Activated T-cell treated with anti-CD3 and anti-CD28 coated beads, Interleukin-2, amount 50 U/mL, for 48 hours (primary cell): Measurements from ENCODE around the gene KIR3DL1.
"Not testable (repeated sequence)": the region's sequence is repeated elsewhere in the genome, so short reads cannot be mapped to it uniquely, and the experiment has no call there.

Source experiments
- DNase-seq, 2 experiments: peaks; one replicate each; pipeline ENCODE4 v3.0.0-alpha.2; 2020

The KIR3DL1 gene

DNA sequence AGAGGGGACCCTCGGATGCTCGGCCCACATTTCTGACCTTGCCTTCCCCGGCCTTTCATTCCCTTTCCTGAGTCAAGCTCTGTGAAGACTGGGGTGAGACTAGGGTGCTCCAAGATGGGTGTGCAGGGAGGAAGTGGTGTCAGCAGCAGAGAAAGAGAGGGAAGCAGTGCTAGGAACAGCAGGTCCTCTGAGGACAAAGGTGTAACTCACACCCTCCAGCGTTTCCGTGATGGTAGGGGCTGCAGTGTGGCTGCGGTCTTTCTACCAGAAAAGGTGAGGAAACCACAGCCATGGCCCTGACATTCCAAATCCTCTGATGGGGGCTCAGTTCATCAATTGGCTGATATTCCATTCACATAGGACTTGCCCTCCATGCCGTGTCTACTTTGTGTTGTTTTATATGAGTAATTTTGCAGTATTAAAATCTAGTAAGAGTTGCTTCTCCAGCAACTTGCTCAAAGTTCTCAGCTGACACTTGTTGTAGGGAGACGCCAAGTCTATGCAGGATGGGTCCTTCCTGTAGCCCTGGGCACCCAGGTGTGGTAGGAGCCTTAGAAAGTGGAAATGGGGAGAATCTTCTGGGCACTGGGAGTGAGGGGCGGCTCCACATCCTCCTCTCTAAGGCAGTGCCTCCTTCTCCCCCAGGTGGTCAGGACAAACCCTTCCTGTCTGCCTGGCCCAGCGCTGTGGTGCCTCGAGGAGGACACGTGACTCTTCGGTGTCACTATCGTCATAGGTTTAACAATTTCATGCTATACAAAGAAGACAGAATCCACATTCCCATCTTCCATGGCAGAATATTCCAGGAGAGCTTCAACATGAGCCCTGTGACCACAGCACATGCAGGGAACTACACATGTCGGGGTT lies 1.6 kb downstream of the KIR3DL1 start:
- no peak for DNase-seq

DNA sequence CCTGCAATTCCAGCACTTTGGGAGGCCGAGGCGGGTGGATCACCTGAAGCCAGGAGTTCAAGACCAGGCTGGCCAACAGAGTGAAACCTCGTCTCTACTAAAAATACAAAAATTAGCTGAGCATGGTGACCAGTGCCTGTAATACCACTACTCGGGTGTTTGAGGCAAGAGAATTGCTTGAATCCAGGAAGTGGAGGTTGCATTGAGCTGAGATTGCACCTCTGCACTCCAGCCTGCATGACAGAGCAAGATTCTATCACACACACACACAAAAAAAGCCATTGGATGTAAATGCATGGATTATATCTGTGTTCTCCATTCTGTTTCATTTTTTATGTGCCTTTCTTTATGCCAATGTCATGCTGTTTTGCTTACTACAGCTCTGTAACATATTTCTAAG lies 8.1 kb downstream of the KIR3DL1 start:
- DNase-seq = not testable (repeated sequence)

DNA sequence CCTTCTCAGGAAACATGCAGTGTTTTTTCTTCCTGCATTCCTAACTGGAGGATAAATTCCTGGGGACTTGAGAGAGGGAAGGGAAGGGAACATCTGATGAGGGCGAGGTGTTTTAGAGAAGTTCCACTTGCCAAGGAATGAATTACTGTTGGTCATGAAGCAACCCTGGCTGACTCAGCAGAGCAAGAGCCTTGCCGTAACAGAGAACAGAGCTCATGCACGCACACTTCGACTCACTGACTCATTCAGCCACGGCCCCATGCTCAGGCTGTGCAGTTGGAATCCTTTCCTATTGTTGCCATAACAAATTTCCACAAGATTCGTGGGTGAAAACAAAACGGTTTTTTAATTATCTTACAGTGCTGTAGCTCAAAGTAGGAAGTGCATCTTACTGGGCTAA lies 9.1 kb downstream of the KIR3DL1 start:
- DNase-seq = not testable (repeated sequence)

DNA sequence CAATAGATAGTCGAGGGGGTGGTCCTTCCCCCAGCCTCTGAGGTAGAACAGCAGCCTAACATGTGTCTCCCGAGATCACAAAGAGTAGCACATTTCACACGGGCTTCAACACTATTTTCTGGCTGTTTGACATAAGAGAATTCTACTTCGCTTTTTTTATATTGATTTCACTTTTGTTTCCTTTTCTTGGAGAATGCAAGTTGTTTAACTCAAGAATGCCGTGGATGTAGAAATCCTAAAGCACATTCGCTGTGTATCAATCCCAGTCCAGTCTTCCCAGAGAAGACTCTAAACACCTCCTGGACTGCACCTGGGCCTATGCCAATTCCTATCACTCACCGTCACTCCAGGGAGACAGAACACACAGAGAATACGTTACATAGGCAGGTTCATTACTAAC lies 11.8 kb downstream of the KIR3DL1 start:
- not testable (repeated sequence) for DNase-seq

DNA sequence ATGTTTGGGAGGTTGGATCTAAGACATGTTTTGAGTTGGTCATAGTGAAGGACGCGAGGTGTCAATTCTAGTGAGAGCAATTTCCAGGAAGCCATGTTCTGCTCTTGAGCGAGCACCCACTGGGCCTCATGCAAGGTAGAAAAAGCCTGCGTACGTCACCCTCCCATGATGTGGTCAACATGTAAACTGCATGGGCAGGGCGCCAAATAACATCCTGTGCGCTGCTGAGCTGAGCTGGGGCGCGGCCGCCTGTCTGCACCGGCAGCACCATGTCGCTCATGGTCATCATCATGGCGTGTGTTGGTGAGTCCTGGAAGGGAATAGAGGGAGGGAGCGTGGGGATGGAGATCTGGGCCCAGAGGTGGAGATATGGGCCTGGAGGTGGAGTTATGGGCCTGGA lies 16.2 kb downstream of the KIR3DL1 start, which contains the start of gene KIR2DS4:
TSS of gene KIR2DS4 (plus strand) at position 181 of the 400 bp plus-strand sequence.
- not testable (repeated sequence) for DNase-seq

DNA sequence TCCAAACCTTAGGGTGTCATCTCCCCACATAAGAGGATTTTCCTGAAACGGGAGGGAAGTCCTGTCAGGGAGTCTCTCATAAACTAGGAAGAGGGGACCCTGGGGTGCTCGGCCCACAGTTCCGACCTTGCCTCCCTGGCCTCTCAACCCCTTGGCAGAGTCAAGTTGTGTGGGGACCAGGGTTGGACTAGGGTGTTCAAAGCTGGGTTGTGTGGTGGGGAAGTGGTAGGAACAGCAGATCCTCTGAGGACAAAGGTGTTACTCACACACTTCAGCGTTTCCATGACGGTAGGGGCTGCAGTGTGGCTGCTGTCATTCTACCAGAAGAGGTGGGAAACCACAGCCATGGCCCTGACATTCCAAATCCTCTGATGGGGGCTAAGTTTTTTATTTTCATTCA lies 18.9 kb downstream of the KIR3DL1 start:
- DNase-seq = not testable (repeated sequence)

DNA sequence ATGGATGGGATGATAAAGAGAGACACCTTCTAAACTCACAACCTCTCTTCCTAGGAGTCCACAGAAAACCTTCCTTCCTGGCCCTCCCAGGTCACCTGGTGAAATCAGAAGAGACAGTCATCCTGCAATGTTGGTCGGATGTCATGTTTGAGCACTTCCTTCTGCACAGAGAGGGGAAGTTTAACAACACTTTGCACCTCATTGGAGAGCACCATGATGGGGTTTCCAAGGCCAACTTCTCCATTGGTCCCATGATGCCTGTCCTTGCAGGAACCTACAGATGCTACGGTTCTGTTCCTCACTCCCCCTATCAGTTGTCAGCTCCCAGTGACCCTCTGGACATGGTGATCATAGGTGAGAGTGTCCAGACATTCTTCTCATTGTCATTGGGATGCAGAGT lies 21.3 kb downstream of the KIR3DL1 start:
- DNase-seq = not testable (repeated sequence)

DNA sequence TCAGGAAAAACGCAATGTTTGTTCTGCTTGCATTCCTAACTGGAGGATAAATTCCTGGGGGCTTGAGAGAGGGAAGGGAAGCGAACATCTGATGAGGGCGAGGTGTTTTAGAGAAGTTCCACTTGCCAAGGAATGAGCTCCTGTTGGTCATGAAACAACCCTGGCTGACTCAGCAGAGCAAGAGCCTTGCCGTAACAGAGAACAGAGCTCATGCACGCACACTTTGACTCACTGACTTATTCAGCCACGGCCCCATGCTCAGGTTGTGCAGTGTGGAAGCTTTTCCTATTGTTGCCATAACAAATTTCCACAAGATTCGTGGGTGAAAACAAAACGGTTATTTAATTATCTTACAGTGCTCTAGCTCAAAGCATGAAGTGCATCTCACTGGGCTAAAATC lies 26.9 kb downstream of the KIR3DL1 start:
- not testable (repeated sequence) for DNase-seq

DNA sequence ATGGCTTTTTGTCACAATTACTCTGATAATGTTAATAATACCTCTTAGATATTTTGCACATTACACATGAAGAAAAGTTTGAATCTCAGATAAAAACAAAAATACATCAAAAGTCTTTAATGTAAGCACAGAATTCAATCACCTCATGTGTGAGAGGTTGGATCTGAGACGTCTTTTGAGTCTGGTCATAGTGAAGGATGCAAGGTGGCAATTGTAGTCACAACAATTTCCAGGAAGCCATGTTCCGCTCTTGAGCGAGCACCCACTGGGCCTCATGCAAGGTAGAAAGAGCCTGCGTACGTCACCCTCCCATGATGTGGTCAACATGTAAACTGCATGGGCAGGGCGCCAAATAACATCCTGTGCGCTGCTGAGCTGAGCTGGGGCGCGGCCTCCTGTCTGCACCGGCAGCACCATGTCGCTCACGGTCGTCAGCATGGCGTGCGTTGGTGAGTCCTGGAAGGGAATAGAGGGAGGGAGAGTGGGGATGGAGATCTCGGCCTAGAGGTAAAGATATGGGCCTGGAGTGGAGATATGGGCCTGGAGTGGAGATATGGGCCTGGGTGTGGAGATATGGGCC lies 33.9 kb downstream of the KIR3DL1 start, which contains the start of gene KIR3DL2:
TSS of gene KIR3DL2 (plus strand) at position 383 of the 580 bp plus-strand sequence. CDS start at position 416, 33 bp downstream.
- not testable (repeated sequence) for DNase-seq

DNA sequence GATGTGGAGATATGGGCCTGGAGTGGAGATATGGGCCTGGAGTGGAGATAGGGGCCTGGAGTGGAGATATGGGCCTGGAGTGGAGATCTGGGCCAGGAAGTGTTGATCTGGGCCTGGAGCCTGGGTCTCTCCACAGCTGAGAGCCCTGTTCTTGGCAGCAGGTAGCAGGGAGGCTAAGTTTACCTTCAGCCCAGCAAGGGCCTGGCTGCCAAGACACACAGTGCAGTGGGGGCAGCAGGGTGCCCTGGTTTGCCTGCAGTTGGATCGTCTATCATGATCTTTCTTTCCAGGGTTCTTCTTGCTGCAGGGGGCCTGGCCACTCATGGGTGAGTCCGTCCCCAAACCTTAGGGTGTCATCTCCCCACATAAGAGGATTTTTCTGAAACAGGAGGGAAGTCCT lies 34.7 kb downstream of the KIR3DL1 start:
- DNase-seq = no peak

DNA sequence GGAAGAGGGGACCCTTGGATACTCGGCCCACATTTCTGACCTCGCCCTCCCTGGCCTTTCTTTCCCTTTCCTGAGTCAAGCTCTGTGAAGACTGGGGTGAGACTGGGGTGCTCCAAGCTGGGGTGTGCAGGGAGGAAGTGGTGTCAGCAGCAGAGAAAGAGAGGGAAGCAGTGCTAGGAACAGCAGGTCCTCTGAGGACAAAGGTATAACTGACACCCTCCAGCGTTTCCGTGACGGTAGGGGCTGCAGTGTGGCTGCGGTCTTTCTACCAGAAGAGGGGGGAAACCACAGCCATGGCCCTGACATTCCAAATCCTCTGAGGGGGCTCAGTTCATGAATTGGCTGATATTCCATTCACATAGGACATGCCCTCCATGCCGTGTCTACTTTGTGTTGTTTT lies 35.1 kb downstream of the KIR3DL1 start:
- no peak for DNase-seq

DNA sequence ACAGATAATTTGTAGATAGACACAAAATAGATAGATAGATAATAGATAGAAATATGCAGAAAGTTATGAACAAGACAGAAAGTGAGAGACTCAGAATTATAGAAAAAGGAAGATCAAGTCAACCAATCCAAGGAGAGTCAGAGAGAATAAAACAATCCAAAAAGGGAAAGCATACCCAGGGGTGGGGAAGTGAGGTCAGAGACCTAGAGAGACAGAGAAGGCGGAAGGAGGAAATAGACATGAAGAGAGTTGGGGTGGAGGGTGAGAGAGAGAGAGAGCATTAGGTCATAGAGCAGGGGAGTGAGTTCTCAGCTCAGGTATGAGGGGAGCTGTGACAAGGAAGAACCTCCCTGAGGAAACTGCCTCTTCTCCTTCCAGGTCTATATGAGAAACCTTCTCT lies 39.0 kb downstream of the KIR3DL1 start:
- DNase-seq = not testable (repeated sequence)

DNA sequence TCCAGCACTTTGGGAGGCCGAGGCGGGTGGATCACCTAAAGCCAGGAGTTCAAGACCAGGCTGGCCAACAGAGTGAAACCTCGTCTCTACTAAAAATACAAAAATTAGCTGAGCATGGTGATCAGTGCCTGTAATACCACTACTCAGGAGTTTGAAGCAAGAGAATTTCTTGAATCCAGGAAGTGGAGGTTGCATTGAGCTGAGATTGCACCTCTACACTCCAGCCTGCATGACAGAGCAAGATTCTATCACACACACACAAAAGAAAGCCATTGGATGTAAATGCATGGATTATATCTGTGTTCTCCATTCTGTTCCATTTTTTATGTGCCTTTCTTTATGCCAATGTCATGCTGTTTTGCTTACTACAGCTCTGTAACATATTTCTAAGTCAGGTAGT lies 42.2 kb downstream of the KIR3DL1 start:
- not testable (repeated sequence) for DNase-seq

DNA sequence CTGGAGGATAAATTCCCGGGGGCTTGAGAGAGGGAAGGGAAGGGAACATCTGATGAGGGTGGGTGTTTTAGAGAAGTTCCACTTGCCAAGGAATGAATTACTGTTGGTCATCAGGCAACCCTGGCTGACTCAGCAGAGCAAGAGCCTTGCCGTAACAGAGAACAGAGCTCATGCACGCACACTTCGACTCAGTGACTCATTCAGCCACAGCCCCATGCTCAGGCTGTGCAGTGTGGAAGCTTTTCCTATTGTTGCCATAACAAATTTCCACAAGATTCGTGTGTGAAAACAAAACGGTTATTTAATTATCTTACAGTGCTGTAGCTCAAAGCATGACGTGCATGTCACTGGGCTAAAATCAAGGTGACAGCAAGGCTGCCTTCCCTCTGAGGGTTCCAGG lies 43.2 kb downstream of the KIR3DL1 start:
- DNase-seq = not testable (repeated sequence)

DNA sequence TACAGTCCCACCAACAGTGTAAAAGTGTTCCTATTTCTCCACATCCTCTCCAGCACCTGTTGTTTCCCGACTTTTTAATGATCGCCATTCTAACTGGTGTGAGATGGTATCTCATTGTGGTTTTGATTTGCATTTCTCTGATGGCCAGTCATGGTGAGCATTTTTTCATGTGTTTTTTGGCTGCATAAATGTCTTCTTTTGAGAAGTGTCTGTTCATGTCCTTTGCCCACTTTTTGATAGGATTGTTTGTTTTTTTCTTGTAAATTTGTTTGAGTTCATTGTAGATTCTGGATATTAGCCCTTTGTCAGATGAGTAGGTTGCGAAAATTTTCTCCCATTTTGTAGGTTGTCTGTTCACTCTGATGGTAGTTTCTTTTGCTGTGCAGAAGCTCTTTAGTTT lies 47.2 kb downstream of the KIR3DL1 start:
- not testable (repeated sequence) for DNase-seq

DNA sequence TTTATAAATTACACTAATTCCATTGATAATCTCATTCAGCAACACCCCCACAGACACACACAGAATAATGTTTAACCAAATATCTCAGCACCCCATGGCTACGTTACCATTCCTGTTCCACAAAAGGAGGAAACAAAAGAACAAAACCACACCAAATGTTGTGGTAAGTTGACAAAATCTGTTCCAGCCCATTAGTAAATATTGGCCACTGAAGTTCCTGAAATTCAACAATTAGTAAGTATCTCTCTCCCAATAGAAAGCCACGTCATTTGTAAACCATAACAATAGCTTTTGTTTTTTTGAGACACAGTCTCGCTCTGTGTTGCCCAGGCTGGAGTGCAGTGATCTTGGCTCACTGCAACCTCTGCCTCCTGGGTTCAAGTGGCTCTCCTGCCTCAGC lies 55.4 kb downstream of the KIR3DL1 start:
- no peak for DNase-seq

DNA sequence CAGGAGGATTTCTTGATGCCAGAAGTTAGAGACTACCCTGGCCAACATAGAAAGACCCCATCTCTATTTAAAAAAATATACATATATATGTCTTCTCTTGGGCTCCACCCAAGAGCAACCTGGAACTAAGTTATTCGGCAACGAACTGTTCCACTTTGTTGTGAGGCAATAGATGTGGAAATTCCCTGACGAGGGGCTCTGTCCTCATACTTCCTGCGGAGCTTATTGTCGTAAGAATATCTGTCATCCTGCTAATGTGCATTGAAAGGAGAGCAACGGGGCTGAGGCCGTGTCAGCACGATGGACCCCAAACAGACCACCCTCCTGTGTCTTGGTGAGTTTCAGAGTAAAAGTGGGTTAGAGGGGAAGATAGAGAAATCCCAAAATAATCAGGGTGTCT lies 57.7 kb downstream of the KIR3DL1 start, which contains the start of gene FCAR:
TSS of gene FCAR (plus strand) at position 246 of the 400 bp plus-strand sequence. CDS start at position 301, 55 bp downstream.
- DNase-seq = no peak

DNA sequence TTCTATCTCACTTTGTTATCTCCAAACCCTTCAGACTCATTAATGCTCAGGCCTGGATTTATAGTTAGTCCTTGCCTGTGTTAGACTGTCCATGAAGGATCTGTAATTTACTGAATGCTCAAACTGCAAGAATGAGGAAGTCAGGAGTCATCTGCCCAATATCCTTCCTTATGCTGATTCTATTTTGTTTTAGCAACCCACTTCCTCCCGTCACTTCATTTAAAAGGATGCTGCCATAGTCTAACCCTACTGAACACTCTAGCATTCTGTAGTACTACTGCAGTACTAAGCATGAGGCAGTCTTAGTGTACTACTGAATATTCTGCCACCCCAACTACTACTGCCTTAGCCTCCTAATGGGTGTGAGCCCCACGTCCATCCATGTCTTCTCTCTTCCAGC lies 59.2 kb downstream of the KIR3DL1 start:
- DNase-seq = no peak

DNA sequence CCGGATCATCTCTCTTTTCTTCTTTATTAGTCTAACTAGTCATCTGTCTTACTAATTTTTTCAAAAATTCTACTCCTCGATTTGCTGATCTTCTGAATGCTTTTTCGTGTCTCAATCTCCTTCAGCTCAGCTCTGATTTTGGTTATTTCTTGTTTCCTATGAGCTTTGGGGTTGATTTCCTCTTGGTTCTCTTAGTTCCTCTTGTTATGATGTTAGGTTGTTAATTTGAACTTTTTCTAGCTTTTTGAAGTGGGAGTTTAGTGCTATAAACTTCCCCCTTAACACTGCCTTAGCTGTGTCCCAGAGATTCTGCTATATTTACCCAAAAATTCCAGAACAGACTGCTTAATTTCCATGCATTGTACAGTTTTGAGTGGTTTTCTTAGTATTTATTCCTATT lies 61.2 kb downstream of the KIR3DL1 start:
- DNase-seq = no peak
